GM18505 (cell line): ENCODE data around the gene PCDH9.

Source experiments
- ATAC-seq: cut with Tn5 transposase; IDR thresholded peaks from one replicate; pipeline ENCODE4 v1.9.1; 2021; ENCODE audit not compliant: unreplicated experiment
- POLR2A ChIP-seq: IDR thresholded peaks from 4 replicates; pipeline ENCODE4 v1.6.1; 2011; ENCODE audit warnings: borderline replicate concordance; ENCODE audit not compliant: insufficient read depth, insufficient read length; ENCODE audit errors: extremely low read depth

PCDH9 gene

GRCh38 chr13:66578305-66578704 is 651.8 kb downstream of the PCDH9 start:
- no peak for TF ChIP-seq POLR2A
- ATAC-seq: no peak

- TF ChIP-seq POLR2A: no peak
- ATAC-seq: no peak
Observed at GRCh38 chr13:66577358-66577757, 652.8 kb downstream of the PCDH9 start.

GRCh38 chr13:66576381-66576780 is 653.8 kb downstream of the PCDH9 start:
- no peak for ATAC-seq
- TF ChIP-seq POLR2A: no peak

DNA sequence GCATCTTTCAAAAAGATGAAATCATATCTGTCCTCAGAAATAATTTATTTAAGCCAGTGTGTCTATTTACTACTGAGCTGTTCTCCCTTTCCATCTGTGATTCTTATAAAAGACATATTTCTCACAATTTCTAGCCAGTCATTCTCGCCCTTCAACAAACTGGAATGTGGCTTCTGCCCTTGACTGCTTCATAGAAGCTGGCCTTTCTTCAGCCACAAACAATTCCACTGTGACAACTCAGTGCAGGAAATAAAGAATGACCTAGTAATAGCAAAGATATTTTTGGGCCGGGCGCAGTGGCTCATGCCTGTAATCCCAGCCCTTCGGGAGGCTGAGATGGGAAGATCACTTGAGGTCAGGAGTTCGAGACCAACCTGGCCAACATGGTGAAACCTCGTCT is 655.5 kb downstream of the PCDH9 start:
- no peak for ATAC-seq
- no peak for TF ChIP-seq POLR2A

DNA sequence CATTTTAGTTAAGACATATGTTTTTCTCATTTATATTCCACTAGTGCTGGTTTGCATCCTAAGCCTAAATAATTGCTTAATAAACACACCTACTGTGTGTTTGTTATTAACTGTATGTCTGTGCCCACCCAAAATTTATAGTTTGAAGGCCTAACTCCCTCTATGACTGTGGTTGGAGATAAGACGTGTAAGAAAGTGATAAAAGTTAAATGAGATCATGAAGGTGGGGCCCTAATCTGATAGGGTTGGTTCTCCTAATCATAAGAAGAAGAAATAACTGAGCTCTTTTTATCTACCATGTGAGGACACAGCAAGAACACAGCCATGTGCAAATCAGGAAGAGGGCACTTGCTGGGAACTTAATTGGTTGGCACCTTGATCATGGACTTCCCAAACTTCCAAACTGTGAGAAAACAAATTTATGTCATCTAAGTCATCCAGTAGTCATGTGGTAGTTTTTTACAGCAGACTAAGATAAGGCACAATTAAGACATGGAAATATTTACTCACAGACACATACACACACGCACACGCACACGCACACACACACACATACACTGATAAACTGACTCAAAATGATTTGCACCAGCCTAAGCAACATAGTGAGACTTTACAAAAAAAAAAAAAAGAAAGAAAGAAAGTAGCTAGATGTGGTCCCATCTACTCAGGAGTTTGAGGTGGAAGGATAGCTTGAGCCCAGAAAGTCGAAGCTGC is 662.1 kb downstream of the PCDH9 start:
- TF ChIP-seq POLR2A: no peak
- no peak for ATAC-seq

DNA sequence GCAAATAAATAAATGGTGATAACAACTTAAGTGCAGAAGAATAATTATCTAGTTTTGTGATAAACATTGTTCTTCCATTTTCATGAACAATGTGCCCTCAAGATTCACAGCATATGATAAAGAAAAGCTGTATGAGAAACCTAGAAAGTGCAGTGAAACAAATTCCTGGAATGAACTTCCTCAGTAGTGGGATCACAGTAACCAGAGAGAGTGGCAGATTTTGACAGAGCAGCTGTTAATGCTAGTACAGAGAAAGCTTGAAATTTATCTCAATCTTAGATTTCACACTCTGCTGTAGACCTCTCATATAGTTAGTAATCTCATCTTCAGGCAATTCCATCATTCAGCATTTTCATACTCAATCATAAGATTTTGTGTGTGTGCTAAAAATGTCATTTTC is 664.9 kb downstream of the PCDH9 start:
- no peak for ATAC-seq
- no peak for TF ChIP-seq POLR2A

GRCh38 chr13:66563076-66563475 is 667.1 kb downstream of the PCDH9 start:
- TF ChIP-seq POLR2A: no peak
- no peak for ATAC-seq

- TF ChIP-seq POLR2A: no peak
- no peak for ATAC-seq
Observed at GRCh38 chr13:66562054-66562453, 668.1 kb downstream of the PCDH9 start.

DNA sequence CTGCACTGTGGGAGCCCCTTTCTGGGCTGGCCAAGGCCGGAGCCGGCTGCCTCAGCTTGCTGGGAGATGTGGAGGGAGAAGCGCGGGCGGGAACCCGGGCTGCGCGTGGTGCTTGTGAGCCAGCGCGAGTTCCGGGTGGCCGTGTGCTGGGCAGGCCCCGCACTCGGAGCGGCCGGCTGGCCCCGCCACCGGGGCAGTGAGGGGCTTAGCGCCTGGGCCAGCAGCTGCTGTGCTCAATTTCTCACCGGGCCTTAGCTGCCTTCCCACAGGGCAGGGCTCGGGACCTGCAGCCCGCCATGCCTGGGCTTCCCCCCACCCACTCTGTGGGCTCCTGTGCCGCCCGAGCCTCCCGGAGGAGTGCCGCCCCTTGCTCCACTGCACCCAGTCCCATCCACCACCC is 669.1 kb downstream of the PCDH9 start:
- no peak for TF ChIP-seq POLR2A
- no peak for ATAC-seq

GRCh38 chr13:66560189-66560588 is 669.9 kb downstream of the PCDH9 start:
- TF ChIP-seq POLR2A: no peak

GRCh38 chr13:66559093-66559492 is 671.0 kb downstream of the PCDH9 start:
- no peak for ATAC-seq
- no peak for TF ChIP-seq POLR2A

More at GRCh38 chr13:66560189-66560588, 669.9 kb downstream of the PCDH9 start:
- no peak for ATAC-seq

DNA sequence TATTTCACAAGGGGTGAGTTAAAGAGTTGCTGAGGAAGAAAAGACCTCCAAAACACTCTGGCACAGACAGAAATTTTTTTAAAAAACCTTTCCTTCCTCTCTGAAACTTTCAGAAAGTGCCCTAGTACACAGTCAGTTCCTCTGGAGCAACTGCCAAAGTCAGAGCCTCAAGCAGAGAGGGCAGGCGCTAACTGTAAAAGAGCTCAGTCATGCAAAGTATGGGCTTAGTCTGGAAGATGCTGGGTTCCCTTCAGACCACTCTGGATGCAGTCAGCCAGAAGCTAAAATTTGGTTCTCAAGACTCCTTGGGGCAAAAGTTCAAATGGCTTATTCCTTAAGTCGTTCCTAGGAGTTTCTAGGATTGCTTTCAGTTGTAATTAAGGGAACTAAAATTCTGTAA is 671.6 kb downstream of the PCDH9 start:
- no peak for ATAC-seq
- no peak for TF ChIP-seq POLR2A

GRCh38 chr13:66557357-66557756 is 672.8 kb downstream of the PCDH9 start:
- ATAC-seq: no peak
- no peak for TF ChIP-seq POLR2A

GRCh38 chr13:66556306-66556705 is 673.8 kb downstream of the PCDH9 start:
- ATAC-seq: no peak
- no peak for TF ChIP-seq POLR2A

- no peak for TF ChIP-seq POLR2A
- no peak for ATAC-seq
Observed at GRCh38 chr13:66553391-66553790, 676.7 kb downstream of the PCDH9 start.
